GM21619 (cell line): ENCODE data around the gene ERFE.
A peak's percentile ranks its signal among the peaks of the same experiment; 100 is the strongest.
"Not testable (repeated sequence)": the region's sequence is repeated elsewhere in the genome, so short reads cannot be mapped to it uniquely, and the experiment has no call there.

Experiments
- ATAC-seq: cut with Tn5 transposase; IDR thresholded peaks from one replicate; pipeline ENCODE4 v1.9.1; 2021; ENCODE audit not compliant: unreplicated experiment

ERFE gene

GRCh38 chr2:238158509-238159070 lies at the start of gene ERFE:
Gene ERFE, plus strand, starts transcription at chr2:238158970. Its CDS starts 38 bp downstream, at chr2:238159008.
- ATAC-seq = peak; percentile 60

GRCh38 chr2:238113611-238114010 lies 45.2 kb upstream of the ERFE start:
- no peak for ATAC-seq

- no peak for ATAC-seq
Measured at GRCh38 chr2:238114331-238114841, 44.4 kb upstream of the ERFE start.

GRCh38 chr2:238114851-238115660 lies 43.7 kb upstream of the ERFE start:
- ATAC-seq = no peak

- ATAC-seq = not testable (repeated sequence)
Measured at GRCh38 chr2:238115709-238116108, 43.1 kb upstream of the ERFE start.

- ATAC-seq = no peak
Measured at GRCh38 chr2:238116298-238117198, 42.2 kb upstream of the ERFE start.

- no peak for ATAC-seq
Measured at GRCh38 chr2:238117199-238118154, 41.3 kb upstream of the ERFE start.

- ATAC-seq = no peak
Measured at GRCh38 chr2:238119756-238120462, 38.9 kb upstream of the ERFE start.

- no peak for ATAC-seq
Measured at GRCh38 chr2:238120463-238121298, 38.1 kb upstream of the ERFE start.

GRCh38 chr2:238121511-238122286 lies 37.1 kb upstream of the ERFE start:
- no peak for ATAC-seq

GRCh38 chr2:238122287-238123217 lies 36.2 kb upstream of the ERFE start:
- no peak for ATAC-seq

- ATAC-seq = no peak
Measured at GRCh38 chr2:238123218-238123971, 35.4 kb upstream of the ERFE start.

GRCh38 chr2:238123991-238124470 lies 34.7 kb upstream of the ERFE start:
- ATAC-seq = no peak

GRCh38 chr2:238124488-238125126 lies 34.2 kb upstream of the ERFE start:
- no peak for ATAC-seq

GRCh38 chr2:238125127-238125885 lies 33.5 kb upstream of the ERFE start:
- ATAC-seq = no peak
